Neural cell (in vitro differentiated cells): ENCODE measurements around the gene CC2D1A. TPM values are rescaled to one million over a fixed set of nuclear protein-coding genes. Genes with fewer than 3 reads are reported as not detected.

Experiments
- H2AFZ ChIP-seq: fragments of 200-600, 300-800 bp; sonication (generic), shearing (Covaris generic); 2 replicates; pipeline ENCODE4 v1.6.0; 2014; ENCODE audit warnings: low read depth, mild to moderate bottlenecking, antibody characterized with exemption, low read length, moderate library complexity
- H3F3A ChIP-seq: fragments of 200-600 bp; shearing (Covaris generic); 2 replicates; pipeline ENCODE4 v1.6.1; 2016; ENCODE audit warnings: mild to moderate bottlenecking, moderate library complexity, mixed read lengths, antibody characterized with exemption, low read length; ENCODE audit not compliant: insufficient read depth, poor library complexity, severe bottlenecking
- H3K27ac ChIP-seq: fragments of 200-600, 300-800 bp; sonication (generic), shearing (Covaris generic); 2 replicates; pipeline ENCODE4 v1.5.1; 2014; ENCODE audit warnings: mild to moderate bottlenecking, low read length, moderate library complexity
- H3K27me3 ChIP-seq: fragments of 300-800, 200-600 bp; sonication (generic), shearing (Covaris generic); 2 replicates; pipeline ENCODE4 v1.6.0; 2014; ENCODE audit warnings: mild to moderate bottlenecking, low read depth, low read length, moderate library complexity; ENCODE audit not compliant: insufficient read depth
- H3K36me3 ChIP-seq: fragments of 300-800, 200-600 bp; sonication (generic), shearing (Covaris generic); 2 replicates; pipeline ENCODE4 v1.5.1; 2014; ENCODE audit warnings: mild to moderate bottlenecking, antibody characterized with exemption, low read length, moderate library complexity; ENCODE audit not compliant: insufficient read depth
- H3K4me2 ChIP-seq: fragments of 300-800, 200-600 bp; sonication (generic), shearing (Covaris generic); 2 replicates; pipeline ENCODE4 v1.6.0; 2014; ENCODE audit warnings: mild to moderate bottlenecking, low read length
- H3K4me3 ChIP-seq: fragments of 300-800, 200-600 bp; sonication (generic), shearing (Covaris generic); 2 replicates; pipeline ENCODE4 v1.5.1; 2014; ENCODE audit warnings: mild to moderate bottlenecking, low read length, moderate library complexity
- H3K79me2 ChIP-seq: fragments of 200-600 bp; shearing (Covaris generic); replicated peaks from 2 replicates; pipeline ENCODE4 v1.6.0; 2014; ENCODE audit warnings: mild to moderate bottlenecking, low read length, moderate library complexity; ENCODE audit not compliant: insufficient read depth
- H3K9ac ChIP-seq: fragments of 300-800, 200-600 bp; sonication (generic), shearing (Covaris generic); 2 replicates; pipeline ENCODE4 v1.6.1; 2016; ENCODE audit warnings: mild to moderate bottlenecking, low read length, mixed read lengths
- H3K9me2 ChIP-seq: fragments of 200-600 bp; shearing (Covaris generic); 2 replicates; pipeline ENCODE4 v1.6.1; 2016; ENCODE audit warnings: mild to moderate bottlenecking, low read length, mixed read lengths; ENCODE audit not compliant: insufficient read depth
- H3K9me3 ChIP-seq: fragments of 200-600, 300-800 bp; sonication (generic), shearing (Covaris generic); 2 replicates; pipeline ENCODE4 v1.6.1; 2016; ENCODE audit warnings: mild to moderate bottlenecking, mixed run types, low read length, moderate library complexity, mixed read lengths
- H4K20me1 ChIP-seq: fragments of 200-600 bp; shearing (Covaris generic); 2 replicates; pipeline ENCODE4 v1.6.1; 2016; ENCODE audit warnings: mild to moderate bottlenecking, mixed run types; ENCODE audit not compliant: insufficient read depth
- CTCF ChIP-seq: fragments of 450-650 bp; IDR thresholded peaks from 2 replicates; pipeline ENCODE4 v1.5.1; 2014; ENCODE audit warnings: antibody characterized with exemption, mild to moderate bottlenecking, moderate library complexity; ENCODE audit not compliant: poor library complexity, severe bottlenecking
- EP300 ChIP-seq: fragments of 450-650 bp; conservative IDR thresholded peaks from 2 replicates; pipeline ENCODE4 v1.6.1; 2014; ENCODE audit warnings: antibody characterized with exemption, mild to moderate bottlenecking, moderate library complexity; ENCODE audit not compliant: poor library complexity, severe bottlenecking
- EZH2 ChIP-seq: fragments of 200-600, 300-800 bp; shearing (Covaris generic), sonication (generic); IDR thresholded peaks from 2 replicates; pipeline ENCODE4 v1.6.1; 2014; ENCODE audit warnings: antibody characterized with exemption, low read length, borderline replicate concordance, mild to moderate bottlenecking; ENCODE audit not compliant: insufficient read depth, poor library complexity, severe bottlenecking
- MXI1 ChIP-seq: fragments of 450-650 bp; conservative IDR thresholded peaks from 2 replicates; pipeline ENCODE4 v1.6.1; 2014; ENCODE audit warnings: antibody characterized with exemption, mild to moderate bottlenecking; ENCODE audit not compliant: poor library complexity, severe bottlenecking
- POLR2AphosphoS5 ChIP-seq: IDR thresholded peaks from 2 replicates; pipeline ENCODE4 v1.6.1; 2012
- RAD21 ChIP-seq: fragments of 450-650 bp; conservative IDR thresholded peaks from 2 replicates; pipeline ENCODE4 v1.6.1; 2014; ENCODE audit warnings: antibody characterized with exemption, mild to moderate bottlenecking, moderate library complexity
- SMC3 ChIP-seq: fragments of 450-650 bp; conservative IDR thresholded peaks from 2 replicates; pipeline ENCODE4 v1.6.1; 2014; ENCODE audit warnings: antibody characterized with exemption, mild to moderate bottlenecking, moderate library complexity; ENCODE audit not compliant: poor library complexity
- TAF1 ChIP-seq: IDR thresholded peaks from 2 replicates; pipeline ENCODE4 v1.6.1; 2012; ENCODE audit warnings: low read depth
- polyA plus RNA-seq: library from polyadenylated mRNA; depleted of rRNA; stranded (reverse); fragments of >200 nt; gene quantifications from 2 replicates; pipeline ENCODE4 v1.2.3, GENCODE V29; 2014
- TF ChIP-seq, protein P1 (sequence below): IDR thresholded peaks from 2 replicates; pipeline ENCODE4 v1.6.1; 2012; ENCODE audit warnings: borderline replicate concordance

The CC2D1A gene
- polyA plus RNA-seq, 1 donor from 2014 or later: 24.5 TPM

GRCh38 chr19:13934785-13935109, 28.7 kb downstream of the CC2D1A start:
- H3K9me2 ChIP-seq: no peaks in the 10 kb centered on the region
- no peak for TF ChIP-seq POLR2AphosphoS5
- TF ChIP-seq, protein P1, sequence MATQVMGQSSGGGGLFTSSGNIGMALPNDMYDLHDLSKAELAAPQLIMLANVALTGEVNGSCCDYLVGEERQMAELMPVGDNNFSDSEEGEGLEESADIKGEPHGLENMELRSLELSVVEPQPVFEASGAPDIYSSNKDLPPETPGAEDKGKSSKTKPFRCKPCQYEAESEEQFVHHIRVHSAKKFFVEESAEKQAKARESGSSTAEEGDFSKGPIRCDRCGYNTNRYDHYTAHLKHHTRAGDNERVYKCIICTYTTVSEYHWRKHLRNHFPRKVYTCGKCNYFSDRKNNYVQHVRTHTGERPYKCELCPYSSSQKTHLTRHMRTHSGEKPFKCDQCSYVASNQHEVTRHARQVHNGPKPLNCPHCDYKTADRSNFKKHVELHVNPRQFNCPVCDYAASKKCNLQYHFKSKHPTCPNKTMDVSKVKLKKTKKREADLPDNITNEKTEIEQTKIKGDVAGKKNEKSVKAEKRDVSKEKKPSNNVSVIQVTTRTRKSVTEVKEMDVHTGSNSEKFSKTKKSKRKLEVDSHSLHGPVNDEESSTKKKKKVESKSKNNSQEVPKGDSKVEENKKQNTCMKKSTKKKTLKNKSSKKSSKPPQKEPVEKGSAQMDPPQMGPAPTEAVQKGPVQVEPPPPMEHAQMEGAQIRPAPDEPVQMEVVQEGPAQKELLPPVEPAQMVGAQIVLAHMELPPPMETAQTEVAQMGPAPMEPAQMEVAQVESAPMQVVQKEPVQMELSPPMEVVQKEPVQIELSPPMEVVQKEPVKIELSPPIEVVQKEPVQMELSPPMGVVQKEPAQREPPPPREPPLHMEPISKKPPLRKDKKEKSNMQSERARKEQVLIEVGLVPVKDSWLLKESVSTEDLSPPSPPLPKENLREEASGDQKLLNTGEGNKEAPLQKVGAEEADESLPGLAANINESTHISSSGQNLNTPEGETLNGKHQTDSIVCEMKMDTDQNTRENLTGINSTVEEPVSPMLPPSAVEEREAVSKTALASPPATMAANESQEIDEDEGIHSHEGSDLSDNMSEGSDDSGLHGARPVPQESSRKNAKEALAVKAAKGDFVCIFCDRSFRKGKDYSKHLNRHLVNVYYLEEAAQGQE: no peak
- no peak for TF ChIP-seq SMC3
- no peak overlapping the region for H3K4me2 ChIP-seq
- H3K4me3 ChIP-seq: no peak overlapping the region
- H4K20me1 ChIP-seq: no peaks in the 10 kb centered on the region
- H3K9ac ChIP-seq: no peak overlapping the region
- H3F3A ChIP-seq: no peaks in the 10 kb centered on the region
- no peaks in the 10 kb centered on the region for H3K9me3 ChIP-seq
- no peak overlapping the region for H2AFZ ChIP-seq
- H3K36me3 ChIP-seq: no peaks in the 10 kb centered on the region
- no peaks in the 10 kb centered on the region for H3K27me3 ChIP-seq
- no peaks in the 10 kb centered on the region for H3K79me2 ChIP-seq
- H3K27ac ChIP-seq: no peak overlapping the region

DNA sequence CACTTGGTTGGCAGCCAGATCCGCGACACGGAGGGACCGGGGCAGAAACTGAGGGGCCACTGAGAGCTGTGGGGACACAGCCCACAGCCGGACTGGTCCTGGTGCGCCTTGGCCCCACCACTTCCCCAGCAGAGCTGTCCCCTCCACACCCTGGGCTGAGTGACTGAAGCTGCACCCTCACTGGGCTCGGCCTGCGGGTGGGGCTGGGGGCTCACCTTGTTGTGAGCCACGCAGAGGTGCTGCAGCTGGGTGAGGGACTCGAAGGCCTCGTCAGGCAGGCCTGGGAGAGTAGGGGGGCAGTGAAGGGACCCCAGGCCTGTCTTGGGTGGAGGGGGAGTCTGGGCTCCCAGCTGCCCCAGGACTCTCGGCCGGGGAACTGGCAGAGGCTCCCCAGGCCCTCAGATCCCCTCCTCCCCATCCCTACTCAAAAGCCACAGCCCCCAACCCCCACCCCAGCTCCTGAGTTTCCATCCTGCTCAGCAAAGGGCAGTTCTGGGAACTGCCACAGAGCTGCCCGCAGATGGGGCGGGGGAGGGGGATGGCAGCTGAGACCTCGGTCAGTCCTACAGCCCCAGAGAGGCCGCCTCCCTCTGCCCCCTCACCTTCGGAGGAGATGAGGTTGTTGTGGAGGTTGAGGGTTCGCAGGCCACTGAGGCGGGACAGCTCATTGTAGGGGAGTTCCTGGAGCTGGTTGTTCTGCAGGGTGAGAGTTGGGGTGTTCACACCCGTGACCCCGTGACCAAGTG, 29.9 kb downstream of the CC2D1A start:
- no peak overlapping the region for H3K4me3 ChIP-seq
- no peak for TF ChIP-seq SMC3
- no peak for TF ChIP-seq CTCF
- TF ChIP-seq, protein P1: no peak
- TF ChIP-seq EP300: no peak
- no peak for TF ChIP-seq POLR2AphosphoS5
- TF ChIP-seq TAF1: no peak
- TF ChIP-seq MXI1: no peak
- TF ChIP-seq EZH2: no peak
- TF ChIP-seq RAD21: no peak
- no peaks in the 10 kb centered on the region for H3K27me3 ChIP-seq
- H3K9me3 ChIP-seq: no peaks in the 10 kb centered on the region
- no peak overlapping the region for H2AFZ ChIP-seq
- no peak overlapping the region for H3K4me2 ChIP-seq
- H3K9ac ChIP-seq: no peak overlapping the region
- H3K36me3 ChIP-seq: no peaks in the 10 kb centered on the region
- H3F3A ChIP-seq: no peaks in the 10 kb centered on the region
- no peaks in the 10 kb centered on the region for H4K20me1 ChIP-seq
- H3K27ac ChIP-seq: no peak overlapping the region
- no peaks in the 10 kb centered on the region for H3K9me2 ChIP-seq
- no peaks in the 10 kb centered on the region for H3K79me2 ChIP-seq
